ENCODE data around the gene LSM12.
"Not testable (repeated sequence)": the region's sequence is repeated elsewhere in the genome, so short reads cannot be mapped to it uniquely, and the experiment has no call there.

LSM12 gene

GRCh38 chr17:44075598-44076293, 9.3 kb upstream of the LSM12 start:
- no peak for DNase-seq

GRCh38 chr17:44074911-44075285, 8.4 kb upstream of the LSM12 start:
- DNase-seq = no peak

GRCh38 chr17:44074231-44074910, 7.9 kb upstream of the LSM12 start:
- DNase-seq = no peak

- DNase-seq = no peak
Observed at GRCh38 chr17:44071772-44072171, 5.3 kb upstream of the LSM12 start.

- DNase-seq = no peak
Observed at GRCh38 chr17:44071198-44071520, 4.7 kb upstream of the LSM12 start.

GRCh38 chr17:44070455-44071197, 4.2 kb upstream of the LSM12 start, which contains the start of gene G6PC3:
Gene G6PC3 (plus strand): TSS chr17:44070735. CDS start chr17:44070966, 231 bp downstream.
- DNase-seq = peak; percentile 92 to 96

- no peak for DNase-seq
Observed at GRCh38 chr17:44069974-44070454, 3.5 kb upstream of the LSM12 start.

GRCh38 chr17:44067545-44067940, 1.1 kb upstream of the LSM12 start:
- no peak for DNase-seq

GRCh38 chr17:44065668-44066203, 735 bp downstream of the LSM12 start:
- DNase-seq = no peak

GRCh38 chr17:44063704-44064639, 2.5 kb downstream of the LSM12 start:
- no peak for DNase-seq

- no peak for DNase-seq
Observed at GRCh38 chr17:44062871-44063270, 3.6 kb downstream of the LSM12 start.

- no peak for DNase-seq
Observed at GRCh38 chr17:44061446-44061845, 5.0 kb downstream of the LSM12 start.

- DNase-seq = no peak
Observed at GRCh38 chr17:44059101-44059892, 7.2 kb downstream of the LSM12 start.

GRCh38 chr17:44053125-44053872, 13.2 kb downstream of the LSM12 start:
- no peak for DNase-seq

GRCh38 chr17:44049294-44050060, 17.0 kb downstream of the LSM12 start:
- no peak for DNase-seq

- not testable (repeated sequence) for DNase-seq
Observed at GRCh38 chr17:44046893-44047292, 19.6 kb downstream of the LSM12 start.

- no peak for DNase-seq
Observed at GRCh38 chr17:44045486-44045885, 21.0 kb downstream of the LSM12 start.

- no peak for DNase-seq
Observed at GRCh38 chr17:44044071-44044470, 22.4 kb downstream of the LSM12 start.

GRCh38 chr17:44043272-44043696, 23.2 kb downstream of the LSM12 start:
- DNase-seq = no peak

Data from NCI-H446 (cell line).